Stimulated activated CD4-positive, alpha-beta T cell treated with anti-CD3 and anti-CD28 coated beads, Interleukin-2, amount 100 ng/mL, for 48 hours (primary cell): ENCODE results near the gene ACY1.

Experiments used
- DNase-seq, 2 donors: peaks; one replicate each; pipeline ENCODE4 v3.0.0-alpha.2; 2020

ACY1 gene

DNA sequence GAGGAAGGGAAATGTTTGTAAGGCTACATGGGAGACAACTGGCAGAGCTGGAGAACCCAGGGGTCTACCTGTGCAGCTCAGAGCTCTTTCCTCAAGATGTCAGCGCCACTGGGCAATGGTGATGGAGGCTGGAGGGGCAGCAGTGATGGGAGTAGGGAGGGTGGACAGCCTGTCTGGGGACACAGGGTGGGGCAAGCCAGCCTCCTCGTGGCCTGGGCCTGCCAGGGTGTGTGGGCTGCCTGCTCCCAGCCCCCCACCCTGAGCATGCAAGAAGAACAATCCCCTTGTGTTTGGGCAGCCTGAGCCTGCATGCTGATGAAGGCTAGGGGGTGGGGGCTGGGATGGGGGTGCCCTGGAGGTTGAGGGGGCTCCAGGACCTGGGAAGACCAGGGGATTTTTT, 17.3 kb upstream of the ACY1 start:
- DNase-seq = no peak

DNA sequence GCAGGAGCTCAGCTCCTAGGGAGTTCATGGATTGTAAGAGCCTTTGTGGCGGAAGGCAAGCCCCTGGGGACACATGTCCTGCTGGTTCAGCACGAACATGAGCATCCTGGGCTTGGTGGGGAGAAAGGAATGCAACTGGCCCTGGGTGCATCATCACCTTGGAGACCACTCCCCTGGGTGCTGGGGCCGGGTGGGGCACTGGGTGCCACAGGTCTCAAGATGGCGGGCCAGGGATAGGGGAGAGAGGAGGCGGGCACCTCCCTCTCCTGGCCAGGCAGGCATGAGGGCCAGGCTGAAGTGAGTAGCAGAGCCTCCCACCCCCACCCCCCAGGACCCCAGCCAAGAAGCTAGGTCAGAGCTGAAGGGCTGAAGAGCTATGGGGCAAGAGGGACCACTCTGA, 16.8 kb upstream of the ACY1 start:
- DNase-seq = no peak

- DNase-seq = no peak
Observed at GRCh38 chr3:51966922-51967383, 16.4 kb upstream of the ACY1 start.

- peak in 1 of 2 donors; percentile 35 for DNase-seq
Observed at GRCh38 chr3:51967384-51968169, 15.8 kb upstream of the ACY1 start, which contains the start of gene PCBP4. PCBP4 (minus strand) TSS chr3:51967454; CDS start chr3:51961240, 6,214 bp downstream.

GRCh38 chr3:51968170-51968775, 15.1 kb upstream of the ACY1 start:
- no peak for DNase-seq

GRCh38 chr3:51968883-51969678, 14.3 kb upstream of the ACY1 start:
- no peak for DNase-seq

DNA sequence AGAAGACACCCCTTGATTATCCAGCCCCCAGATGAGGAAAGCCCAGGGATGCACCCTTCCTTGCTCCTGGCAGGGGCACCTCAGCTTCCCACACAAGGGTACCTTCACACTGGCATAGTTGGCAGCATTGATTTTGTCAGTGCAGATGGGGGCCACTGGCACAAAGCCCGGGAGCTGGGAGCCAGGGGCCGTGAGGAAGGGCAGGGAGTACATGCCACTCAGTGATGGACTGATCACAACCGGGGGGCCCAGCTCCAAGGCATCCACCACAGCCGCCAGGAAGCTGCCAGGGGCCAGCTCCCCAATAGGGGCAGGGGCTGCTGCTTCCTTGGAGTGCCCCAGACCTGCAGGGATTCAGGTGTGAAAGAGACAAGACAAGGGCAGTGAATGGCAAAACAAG, 13.5 kb upstream of the ACY1 start:
- no peak for DNase-seq

- no peak for DNase-seq
Observed at GRCh38 chr3:51970606-51971300, 12.6 kb upstream of the ACY1 start.

DNA sequence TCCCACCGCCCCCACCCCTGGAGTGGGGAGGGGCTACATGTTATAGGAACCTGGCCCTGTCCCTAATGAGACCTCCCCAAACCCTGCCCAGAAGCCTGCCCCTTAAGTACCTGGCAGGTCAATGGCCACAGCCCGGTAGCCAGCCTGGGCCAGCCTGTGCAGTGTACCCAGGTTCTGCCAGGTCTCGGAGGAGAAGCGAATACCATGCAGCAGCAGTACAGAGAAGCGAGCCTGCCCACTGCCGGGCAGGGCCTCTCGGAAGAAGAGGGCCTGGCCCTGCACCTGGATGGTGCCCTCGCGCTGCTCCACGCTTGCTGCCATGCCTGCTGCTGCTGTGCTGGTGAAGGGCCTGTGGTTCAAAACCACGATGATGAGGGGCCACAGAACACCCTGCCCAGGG, 12.0 kb upstream of the ACY1 start:
- DNase-seq = no peak

DNA sequence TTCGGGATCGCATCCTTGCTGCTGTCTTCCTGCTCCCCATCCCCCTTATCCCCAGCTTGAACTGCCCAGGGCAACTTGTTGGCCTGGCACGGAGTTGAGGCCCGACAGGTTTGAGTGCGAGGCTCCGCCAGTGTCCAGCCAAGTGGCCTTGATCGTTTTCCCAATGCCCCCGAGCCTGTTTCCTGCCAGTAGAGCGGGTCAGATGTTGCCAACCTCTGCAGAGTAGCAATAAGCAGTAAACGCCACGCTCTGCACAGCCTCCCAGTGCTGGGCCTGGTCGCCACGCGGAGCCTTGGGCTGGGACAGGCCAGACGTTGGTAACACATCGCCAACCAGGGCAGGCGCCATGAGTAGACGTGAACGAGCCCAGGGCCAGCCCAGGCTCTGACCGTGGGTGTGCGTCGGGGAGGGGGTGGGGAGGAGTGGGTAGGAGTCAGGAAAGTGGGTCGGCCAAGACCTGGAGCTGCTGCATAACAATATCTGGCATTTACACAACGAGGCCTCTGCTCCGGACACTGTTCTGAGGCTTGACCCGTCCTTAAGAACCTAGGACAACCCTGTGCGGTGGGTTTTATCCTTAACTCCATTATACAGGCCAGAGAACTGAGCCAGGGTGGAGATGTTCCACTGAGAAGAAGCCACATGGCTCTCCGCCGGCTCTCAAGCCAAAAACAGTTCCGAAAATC, 8.9 kb upstream of the ACY1 start:
- no peak for DNase-seq

- peak in 1 of 2 donors; percentile 63 for DNase-seq
Observed at GRCh38 chr3:51974963-51975851, 8.1 kb upstream of the ACY1 start, which contains the start of gene ABHD14A. ABHD14A (plus strand) TSS chr3:51975064; CDS start chr3:51975136, 72 bp downstream.

DNA sequence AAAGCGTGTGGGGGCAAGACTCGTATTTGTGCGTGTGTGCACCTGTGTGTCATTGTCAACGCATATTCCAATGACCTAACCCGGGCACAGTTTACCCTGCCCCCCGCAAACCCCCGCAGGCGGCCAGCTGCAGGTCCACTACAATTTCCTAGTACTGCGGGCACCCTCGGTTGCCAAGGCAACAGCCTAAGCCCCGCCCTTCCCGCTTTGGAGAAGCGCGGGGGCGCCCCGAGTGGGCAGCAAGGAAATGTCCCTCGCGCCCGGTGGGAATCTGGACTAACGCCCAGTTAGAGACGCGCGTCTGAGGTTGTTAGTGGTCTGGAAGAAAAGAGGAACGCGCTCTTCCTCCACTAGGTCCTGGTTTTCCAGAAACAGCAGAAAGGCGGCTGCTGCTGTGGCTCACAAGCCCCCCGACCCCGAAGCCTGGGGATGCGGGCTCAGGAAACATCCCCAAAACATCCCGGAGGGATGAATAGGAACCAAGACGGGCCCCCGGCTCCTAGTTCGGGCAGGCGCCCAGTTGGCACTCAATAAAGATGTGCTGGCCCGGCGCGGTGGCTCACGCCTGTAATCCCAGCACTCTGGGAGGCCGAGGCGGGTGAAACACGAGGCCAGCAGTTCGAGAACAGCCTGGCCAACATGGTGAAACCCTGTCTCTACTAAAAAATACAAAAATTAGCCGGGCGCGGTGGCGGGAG, 7.3 kb upstream of the ACY1 start:
- DNase-seq = no peak

GRCh38 chr3:51977446-51978142, 5.7 kb upstream of the ACY1 start:
- DNase-seq = no peak

- no peak for DNase-seq
Observed at GRCh38 chr3:51978143-51978502, 5.2 kb upstream of the ACY1 start.

DNA sequence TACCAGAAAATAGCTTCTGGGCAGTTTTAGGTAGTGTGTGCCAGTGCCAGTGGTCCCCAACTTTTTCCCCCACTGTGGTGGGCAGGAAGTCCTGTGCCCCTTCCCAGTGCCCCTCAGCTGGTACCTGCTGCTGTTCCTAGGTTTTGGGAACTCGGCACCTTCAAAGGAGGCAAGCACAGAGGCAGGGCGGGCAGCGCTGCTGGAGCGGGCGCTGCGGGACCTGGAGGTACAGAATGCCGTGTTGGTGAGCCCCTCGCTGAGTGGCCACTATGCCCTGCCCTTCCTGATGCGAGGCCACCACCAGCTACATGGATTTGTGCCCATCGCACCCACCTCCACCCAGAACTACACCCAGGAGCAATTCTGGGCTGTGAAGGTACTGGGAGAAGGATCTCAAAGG, 3.1 kb upstream of the ACY1 start:
- DNase-seq = no peak

DNA sequence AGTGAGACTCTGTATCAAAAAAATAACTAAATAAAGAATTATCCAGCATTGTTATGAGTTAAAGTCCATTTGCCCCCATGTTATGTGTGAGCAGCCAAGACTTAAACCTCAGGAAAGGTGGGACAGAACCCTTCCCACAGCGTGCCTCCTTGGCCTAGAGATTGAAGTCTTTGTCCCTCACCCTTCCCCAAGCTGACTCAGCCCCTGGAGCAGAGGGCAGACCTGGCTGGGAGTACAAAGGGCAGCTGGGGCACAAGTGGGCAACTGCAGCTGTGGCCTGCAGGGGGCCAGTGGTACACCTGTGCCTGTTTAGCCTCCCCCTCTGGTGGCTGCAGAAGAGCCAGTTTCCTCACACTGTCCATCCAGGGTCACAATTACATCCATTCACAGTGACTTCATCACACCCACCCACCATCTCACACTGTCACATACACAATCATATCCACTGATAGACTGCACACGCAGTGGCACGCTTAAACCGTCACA, 940 bp upstream of the ACY1 start:
- no peak for DNase-seq

DNA sequence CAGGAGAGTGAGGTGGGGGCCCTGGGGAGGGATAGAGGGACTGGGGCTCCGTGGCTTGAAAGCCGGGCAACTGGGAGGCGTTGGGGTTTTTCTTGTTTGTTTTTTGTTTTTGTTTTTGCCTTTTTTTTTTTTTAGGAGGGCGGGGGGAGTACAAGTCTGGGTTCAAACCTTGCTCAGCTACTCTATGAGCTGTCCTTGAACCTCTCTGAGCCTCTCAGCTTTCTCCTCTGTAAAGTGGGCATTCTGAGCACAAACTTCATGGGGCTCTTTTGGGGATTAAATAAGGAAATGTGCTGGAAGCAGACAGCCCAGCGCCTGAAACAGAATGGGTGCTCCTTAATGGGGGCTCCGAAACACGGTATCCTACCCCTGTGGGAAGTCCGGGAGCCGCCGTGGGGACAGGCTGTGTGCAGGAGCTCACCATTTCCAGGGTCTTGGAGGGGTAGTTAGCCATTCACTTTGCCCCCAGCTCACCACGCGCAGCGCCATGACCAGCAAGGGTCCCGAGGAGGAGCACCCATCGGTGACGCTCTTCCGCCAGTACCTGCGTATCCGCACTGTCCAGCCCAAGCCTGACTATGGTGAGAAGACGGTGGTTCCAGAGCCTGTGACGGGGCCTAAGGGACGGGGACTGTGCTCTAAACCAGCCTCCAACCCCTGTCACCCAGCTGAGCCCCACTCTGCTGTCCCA, 388 bp downstream of the ACY1 start:
- DNase-seq = no peak

GRCh38 chr3:51984269-51984647, 923 bp downstream of the ACY1 start:
- no peak for DNase-seq

DNA sequence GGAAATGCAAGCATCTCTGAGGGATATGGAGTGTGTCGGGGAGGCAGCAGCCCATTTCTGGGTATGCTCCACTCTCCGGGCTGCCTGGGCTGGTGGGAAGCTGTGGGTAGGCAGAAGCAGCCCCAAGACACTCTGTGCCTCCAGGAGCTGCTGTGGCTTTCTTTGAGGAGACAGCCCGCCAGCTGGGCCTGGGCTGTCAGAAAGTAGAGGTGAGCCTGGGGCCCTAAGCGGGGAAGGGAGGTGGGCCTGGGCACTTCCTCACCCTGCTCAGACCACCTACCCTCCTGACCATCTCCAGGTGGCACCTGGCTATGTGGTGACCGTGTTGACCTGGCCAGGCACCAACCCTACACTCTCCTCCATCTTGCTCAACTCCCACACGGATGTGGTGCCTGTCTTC, 1.7 kb downstream of the ACY1 start:
- DNase-seq = no peak
